HL-60 (cell line): ENCODE data around the gene PPP6R2.
"Not testable (repeated sequence)": the region's sequence is repeated elsewhere in the genome, so short reads cannot be mapped to it uniquely, and the experiment has no call there.

Experiments used
- DNase-seq, 2 experiments: peaks; one replicate each; pipeline ENCODE4 v3.0.0-alpha.2; 2010 to 2020; ENCODE audit warnings: low read depth in 1 of 2, low spot score in 1 of 2
- H3K27ac ChIP-seq: fragments of 250-450 bp; sonication (Bioruptor Pico); replicated peaks from 2 replicates; pipeline ENCODE4 v1.5.1; 2020; ENCODE audit warnings: mild to moderate bottlenecking, moderate library complexity
- H3K27me3 ChIP-seq: fragments of 250-450 bp; sonication (Bioruptor Pico); 2 replicates; pipeline ENCODE4 v1.5.1; 2021; ENCODE audit warnings: mild to moderate bottlenecking, moderate library complexity; ENCODE audit not compliant: insufficient read depth, poor library complexity, severe bottlenecking
- H3K4me3 ChIP-seq: replicated peaks from 2 replicates; pipeline ENCODE4 v1.5.1; 2011; ENCODE audit warnings: mild to moderate bottlenecking, control low read depth, low read length; ENCODE audit not compliant: insufficient read depth
- GABPA ChIP-seq: IDR thresholded peaks from 2 replicates; pipeline ENCODE4 v1.6.1; 2012; ENCODE audit warnings: low read depth
- POLR2AphosphoS5 ChIP-seq: IDR thresholded peaks from 2 replicates; pipeline ENCODE4 v1.6.1; 2012; ENCODE audit warnings: low read depth
- SPI1 ChIP-seq: IDR thresholded peaks from 2 replicates; pipeline ENCODE4 v1.6.1; 2012; ENCODE audit warnings: low read depth, mild to moderate bottlenecking, borderline replicate concordance
- TF ChIP-seq, protein P1 (sequence below): IDR thresholded peaks from 2 replicates; pipeline ENCODE4 v1.6.1; 2012; ENCODE audit warnings: low read depth; ENCODE audit not compliant: insufficient replicate concordance
- TF ChIP-seq, protein P2 (sequence below): IDR thresholded peaks from one replicate; pipeline ENCODE4 v1.5.1; 2011; ENCODE audit warnings: low read length, control low read depth, inconsistent platforms; ENCODE audit not compliant: insufficient read depth

The PPP6R2 gene

DNA sequence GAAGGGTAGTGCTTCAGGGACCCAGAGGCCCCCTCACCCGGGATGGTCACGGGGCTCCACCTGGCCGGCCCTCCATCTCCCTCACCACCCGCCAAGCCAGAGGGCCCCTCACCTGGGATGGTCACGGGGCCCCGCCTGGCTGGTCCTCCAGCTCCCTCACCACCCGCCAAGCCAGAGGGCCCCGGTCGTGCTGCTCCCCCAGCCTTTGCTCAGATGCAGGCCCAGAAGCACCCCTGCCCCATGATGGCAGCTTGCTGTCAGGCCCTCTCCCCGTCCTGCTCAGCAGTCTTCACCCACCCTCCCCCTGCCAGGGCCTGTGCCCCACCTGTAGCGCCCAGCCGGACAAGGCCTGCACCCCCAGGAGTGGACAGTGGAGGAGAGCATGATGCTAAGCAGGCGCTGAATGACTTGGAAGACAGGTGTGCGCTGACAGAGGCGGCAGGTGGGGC is 23.6 kb upstream of the PPP6R2 start:
- Histone ChIP-seq H3K27ac (no peak overlapping the region), H3K4me3 (no peak overlapping the region), H3K27me3 (no peaks in the 10 kb centered on the region)
- TF ChIP-seq, protein P1, sequence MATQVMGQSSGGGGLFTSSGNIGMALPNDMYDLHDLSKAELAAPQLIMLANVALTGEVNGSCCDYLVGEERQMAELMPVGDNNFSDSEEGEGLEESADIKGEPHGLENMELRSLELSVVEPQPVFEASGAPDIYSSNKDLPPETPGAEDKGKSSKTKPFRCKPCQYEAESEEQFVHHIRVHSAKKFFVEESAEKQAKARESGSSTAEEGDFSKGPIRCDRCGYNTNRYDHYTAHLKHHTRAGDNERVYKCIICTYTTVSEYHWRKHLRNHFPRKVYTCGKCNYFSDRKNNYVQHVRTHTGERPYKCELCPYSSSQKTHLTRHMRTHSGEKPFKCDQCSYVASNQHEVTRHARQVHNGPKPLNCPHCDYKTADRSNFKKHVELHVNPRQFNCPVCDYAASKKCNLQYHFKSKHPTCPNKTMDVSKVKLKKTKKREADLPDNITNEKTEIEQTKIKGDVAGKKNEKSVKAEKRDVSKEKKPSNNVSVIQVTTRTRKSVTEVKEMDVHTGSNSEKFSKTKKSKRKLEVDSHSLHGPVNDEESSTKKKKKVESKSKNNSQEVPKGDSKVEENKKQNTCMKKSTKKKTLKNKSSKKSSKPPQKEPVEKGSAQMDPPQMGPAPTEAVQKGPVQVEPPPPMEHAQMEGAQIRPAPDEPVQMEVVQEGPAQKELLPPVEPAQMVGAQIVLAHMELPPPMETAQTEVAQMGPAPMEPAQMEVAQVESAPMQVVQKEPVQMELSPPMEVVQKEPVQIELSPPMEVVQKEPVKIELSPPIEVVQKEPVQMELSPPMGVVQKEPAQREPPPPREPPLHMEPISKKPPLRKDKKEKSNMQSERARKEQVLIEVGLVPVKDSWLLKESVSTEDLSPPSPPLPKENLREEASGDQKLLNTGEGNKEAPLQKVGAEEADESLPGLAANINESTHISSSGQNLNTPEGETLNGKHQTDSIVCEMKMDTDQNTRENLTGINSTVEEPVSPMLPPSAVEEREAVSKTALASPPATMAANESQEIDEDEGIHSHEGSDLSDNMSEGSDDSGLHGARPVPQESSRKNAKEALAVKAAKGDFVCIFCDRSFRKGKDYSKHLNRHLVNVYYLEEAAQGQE: no peak
- no peak for TF ChIP-seq POLR2AphosphoS5
- no peak for TF ChIP-seq SPI1
- TF ChIP-seq, protein P2, sequence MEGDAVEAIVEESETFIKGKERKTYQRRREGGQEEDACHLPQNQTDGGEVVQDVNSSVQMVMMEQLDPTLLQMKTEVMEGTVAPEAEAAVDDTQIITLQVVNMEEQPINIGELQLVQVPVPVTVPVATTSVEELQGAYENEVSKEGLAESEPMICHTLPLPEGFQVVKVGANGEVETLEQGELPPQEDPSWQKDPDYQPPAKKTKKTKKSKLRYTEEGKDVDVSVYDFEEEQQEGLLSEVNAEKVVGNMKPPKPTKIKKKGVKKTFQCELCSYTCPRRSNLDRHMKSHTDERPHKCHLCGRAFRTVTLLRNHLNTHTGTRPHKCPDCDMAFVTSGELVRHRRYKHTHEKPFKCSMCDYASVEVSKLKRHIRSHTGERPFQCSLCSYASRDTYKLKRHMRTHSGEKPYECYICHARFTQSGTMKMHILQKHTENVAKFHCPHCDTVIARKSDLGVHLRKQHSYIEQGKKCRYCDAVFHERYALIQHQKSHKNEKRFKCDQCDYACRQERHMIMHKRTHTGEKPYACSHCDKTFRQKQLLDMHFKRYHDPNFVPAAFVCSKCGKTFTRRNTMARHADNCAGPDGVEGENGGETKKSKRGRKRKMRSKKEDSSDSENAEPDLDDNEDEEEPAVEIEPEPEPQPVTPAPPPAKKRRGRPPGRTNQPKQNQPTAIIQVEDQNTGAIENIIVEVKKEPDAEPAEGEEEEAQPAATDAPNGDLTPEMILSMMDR: no peak
- no peak for DNase-seq

DNA sequence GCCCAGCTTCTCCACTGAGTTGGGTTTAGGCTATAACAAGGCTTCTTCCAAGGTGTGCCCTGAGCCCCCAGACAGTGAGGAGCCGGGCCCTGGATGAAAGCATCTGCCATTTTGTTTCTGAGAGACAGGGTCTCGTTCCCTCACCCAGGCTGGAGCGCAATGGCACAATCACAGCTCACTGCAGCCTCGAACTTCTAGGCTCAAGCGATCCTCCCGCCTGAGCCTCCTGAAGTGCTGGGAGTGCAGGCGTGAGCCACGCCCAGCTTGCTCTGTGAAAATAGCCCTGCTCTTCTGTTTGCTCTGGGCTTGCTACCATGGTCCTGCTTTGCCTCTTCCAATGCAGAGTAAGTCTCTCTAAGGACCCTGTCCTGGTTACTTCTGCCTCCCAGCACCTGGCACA is 23.0 kb upstream of the PPP6R2 start:
- DNase-seq: no peak
- no peaks in the 10 kb centered on the region for H3K27me3 ChIP-seq
- H3K27ac ChIP-seq: no peak overlapping the region
- TF ChIP-seq GABPA (no peak), SPI1 (no peak), POLR2AphosphoS5 (no peak)
- TF ChIP-seq, protein P1: no peak
- TF ChIP-seq, protein P2: no peak
- no peak overlapping the region for H3K4me3 ChIP-seq

DNA sequence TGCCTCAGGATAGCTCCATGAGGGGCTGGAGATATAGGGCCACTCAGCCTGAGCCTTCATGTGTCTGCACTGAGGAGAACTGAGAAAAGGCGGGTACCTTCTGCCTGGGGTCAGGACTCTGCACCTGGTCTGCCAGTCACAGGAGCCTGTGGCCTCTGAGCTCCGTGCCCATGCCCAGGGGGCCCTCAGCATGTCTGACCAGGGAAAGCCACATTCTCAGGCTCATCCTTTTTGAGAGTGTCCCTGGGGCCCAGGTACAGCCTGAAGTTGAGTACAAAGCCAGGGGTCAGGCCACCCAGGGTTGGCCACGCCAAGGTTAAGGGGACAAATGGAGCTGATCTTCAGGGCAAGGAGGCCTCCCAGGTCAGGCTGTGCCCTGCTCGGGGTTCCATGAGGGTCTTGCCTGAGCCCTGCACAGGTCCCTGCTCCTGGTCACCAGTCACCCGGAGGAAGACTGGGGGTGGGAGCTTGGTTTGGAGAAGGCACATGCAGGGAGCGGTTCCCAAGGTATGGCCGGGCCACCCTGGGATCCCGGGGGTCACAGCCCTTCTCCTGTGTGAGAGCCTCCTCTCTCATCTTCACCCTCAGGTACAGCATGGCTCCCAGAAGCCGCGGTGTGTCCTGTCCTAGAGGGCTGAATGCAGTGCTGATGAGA is 22.3 kb upstream of the PPP6R2 start:
- H3K27me3 ChIP-seq: no peaks in the 10 kb centered on the region
- no peak for DNase-seq
- H3K4me3 ChIP-seq: no peak overlapping the region
- no peak overlapping the region for H3K27ac ChIP-seq
- TF ChIP-seq POLR2AphosphoS5 (no peak), SPI1 (no peak), GABPA (no peak)
- TF ChIP-seq, protein P2: no peak
- TF ChIP-seq, protein P1: no peak

DNA sequence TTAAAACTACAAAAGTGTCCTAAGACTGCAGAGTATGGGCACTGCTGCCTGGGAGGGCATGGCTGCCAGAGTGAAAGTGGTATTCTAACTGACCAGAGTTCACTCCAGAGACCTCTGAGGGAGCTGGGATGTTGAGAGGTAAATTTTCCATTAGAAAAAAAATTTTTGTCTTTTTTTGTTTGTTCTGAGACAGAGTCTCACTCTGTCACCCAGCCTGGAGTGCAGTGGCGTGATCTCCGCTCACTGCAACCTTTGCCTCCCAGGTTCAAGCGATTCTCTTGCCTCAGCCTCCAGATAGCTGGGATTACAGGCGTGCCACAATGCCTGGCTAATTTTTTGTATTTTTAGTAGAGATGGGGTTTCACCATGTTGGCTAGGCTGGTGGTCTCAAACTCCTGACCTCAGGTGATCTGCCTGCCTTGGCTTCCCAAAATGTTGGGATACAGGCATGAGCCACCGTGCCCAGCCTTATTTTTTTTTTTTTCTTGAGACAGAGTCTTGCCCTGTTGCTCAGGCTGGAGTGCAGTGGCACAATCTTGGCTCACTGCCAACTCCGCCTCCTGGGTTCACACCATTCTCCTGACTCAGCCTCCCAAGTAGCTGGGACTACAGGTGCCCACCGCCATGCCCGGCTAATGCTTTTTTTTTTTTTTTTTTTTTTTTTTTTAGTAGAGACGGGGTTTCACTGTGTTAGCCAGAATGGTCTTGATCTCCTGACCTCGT is 20.6 kb upstream of the PPP6R2 start:
- not testable (repeated sequence) for H3K27ac ChIP-seq, DNase-seq, H3K27me3 ChIP-seq

More for the DNA sequence above, 20.6 kb upstream of the PPP6R2 start:
- H3K4me3 ChIP-seq: not testable (repeated sequence)
